Heart left ventricle (tissue), 13 donors: ENCODE data around the gene BRCA2.

Source experiments
- POLR2A ChIP-seq, 2 donors: fragments of 450-650 bp; IDR thresholded peaks; one replicate each; pipeline ENCODE4 v1.6.1; 2017; ENCODE audit warnings: antibody characterized with exemption in 2 of 2, mild to moderate bottlenecking in 2 of 2, moderate library complexity in 2 of 2
- TF ChIP-seq, protein P1 (sequence below), 12 donors: fragments of 200-600 bp; sonication (generic) in 4 of 12; IDR thresholded peaks; one replicate each; pipeline versions ENCODE4 v1.5.0 to v1.8.0; 2018 to 2022; ENCODE audit warnings: antibody characterized with exemption in 12 of 12, mild to moderate bottlenecking in 5 of 12
- donor health status: ischemic (EF 13 %, LVEDD 7.1; RV severe dilation, severe dysfunction).
- donor health status: DM: no; HTN: yes; CAD: no.
- donor health status: DM: no; HTN: no; CAD: no.
- donor health status: ischemic (EF 25% LVEDD 6.9; RV normal size, moderate dysfunction).
- donor health status: ischemic (EF 25% LVEDD 5.7; RV mildly dilated, moderate dysfunction).
- donor health status: ischemic (EF 35%, LVEDD 5.7; RV mildly dilated, moderate dysfunction).
- donor health status: nonischemic (EF 11% LVEDD 7.7; RV severe dilation, severe dysfunction).
- donor health status: DM: yes; HTN: yes; CAD: no.
- donor health status: PGD.
- donor health status: ischemic (EF 29% LVEDD 5.4; RV normal size, mild dysfunction).
- donor health status: nonischemic (EF 23%, LVEDD 6.1; RV moderate dilation, normal function).

- TF ChIP-seq, protein P1, sequence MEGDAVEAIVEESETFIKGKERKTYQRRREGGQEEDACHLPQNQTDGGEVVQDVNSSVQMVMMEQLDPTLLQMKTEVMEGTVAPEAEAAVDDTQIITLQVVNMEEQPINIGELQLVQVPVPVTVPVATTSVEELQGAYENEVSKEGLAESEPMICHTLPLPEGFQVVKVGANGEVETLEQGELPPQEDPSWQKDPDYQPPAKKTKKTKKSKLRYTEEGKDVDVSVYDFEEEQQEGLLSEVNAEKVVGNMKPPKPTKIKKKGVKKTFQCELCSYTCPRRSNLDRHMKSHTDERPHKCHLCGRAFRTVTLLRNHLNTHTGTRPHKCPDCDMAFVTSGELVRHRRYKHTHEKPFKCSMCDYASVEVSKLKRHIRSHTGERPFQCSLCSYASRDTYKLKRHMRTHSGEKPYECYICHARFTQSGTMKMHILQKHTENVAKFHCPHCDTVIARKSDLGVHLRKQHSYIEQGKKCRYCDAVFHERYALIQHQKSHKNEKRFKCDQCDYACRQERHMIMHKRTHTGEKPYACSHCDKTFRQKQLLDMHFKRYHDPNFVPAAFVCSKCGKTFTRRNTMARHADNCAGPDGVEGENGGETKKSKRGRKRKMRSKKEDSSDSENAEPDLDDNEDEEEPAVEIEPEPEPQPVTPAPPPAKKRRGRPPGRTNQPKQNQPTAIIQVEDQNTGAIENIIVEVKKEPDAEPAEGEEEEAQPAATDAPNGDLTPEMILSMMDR (IDR thresholded peaks at IDR 0.05), result no peak
- no peak for TF ChIP-seq POLR2A (IDR thresholded peaks at IDR 0.05)
Observed at GRCh38 chr13:32429433-32429909, 114.2 kb downstream of the BRCA2 start.
